Measurements from ENCODE around the gene ASGR2. TPM values are rescaled to one million over a fixed set of nuclear protein-coding genes. Genes with fewer than 3 reads are reported as not detected.
A peak's percentile ranks its signal among the peaks of the same experiment; 100 is the strongest.

Gene ASGR2
- total RNA-seq, 1 donor from 2014 or later: not detected

DNA sequence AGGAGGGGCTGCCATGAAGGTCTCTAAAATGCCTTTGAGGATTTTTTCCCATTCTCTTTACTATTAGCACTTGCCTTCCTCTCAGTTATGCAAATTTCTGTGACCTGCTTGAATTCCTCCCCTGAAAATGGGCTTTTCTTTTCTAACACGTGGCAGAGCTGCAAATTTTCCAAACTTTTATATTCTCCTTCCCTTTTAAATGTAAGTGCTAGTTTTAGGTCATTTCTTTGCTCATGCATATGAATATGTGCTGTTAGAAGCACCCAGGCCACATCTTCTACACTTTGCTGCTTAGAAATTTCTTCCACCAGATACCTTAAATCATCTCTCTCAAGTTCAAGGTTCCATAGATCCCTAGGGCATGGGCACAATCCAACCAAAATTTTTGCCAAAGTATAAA is 46.4 kb downstream of the ASGR2 start:
- H3K4me3 Mint-ChIP-seq: no peak overlapping the region
- peaks cover 33% of the 10 kb centered on the region for H3K9me3 Mint-ChIP-seq
- no peaks in the 10 kb centered on the region for H3K79me2 ChIP-seq (ENCODE audit: low read depth)
- peaks cover 15% of the 10 kb centered on the region for H3K27me3 Mint-ChIP-seq (ENCODE audit: insufficient read depth, low read depth)
- no peaks in the 10 kb centered on the region for H3K36me3 ChIP-seq
- no peaks in the 10 kb centered on the region for H3K9me3 ChIP-seq (ENCODE audit: low read depth)
- H3K4me2 ChIP-seq: no peak overlapping the region
- H3K4me1 Mint-ChIP-seq: peaks cover 15% of the 10 kb centered on the region
- no peaks in the 10 kb centered on the region for H3F3A ChIP-seq (ENCODE audit: low read depth)
- H3K9ac ChIP-seq: no peak overlapping the region
- H3K27me3 ChIP-seq: no peaks in the 10 kb centered on the region
- peaks cover 5% of the 10 kb centered on the region for H3K36me3 Mint-ChIP-seq
- H4K20me1 ChIP-seq (ENCODE audit: low read depth): no peaks in the 10 kb centered on the region
- no peak overlapping the region for H2AFZ ChIP-seq (replicated peaks)
- no peak overlapping the region for H3K4me3 ChIP-seq
- DNase-seq (ENCODE audit: low spot score): no peak
- no peak for TF ChIP-seq EZH2phosphoT487 (IDR thresholded peaks at IDR 0.05)
- TF ChIP-seq EZH2 (IDR thresholded peaks at IDR 0.05): no peak
- TF ChIP-seq, protein P1, sequence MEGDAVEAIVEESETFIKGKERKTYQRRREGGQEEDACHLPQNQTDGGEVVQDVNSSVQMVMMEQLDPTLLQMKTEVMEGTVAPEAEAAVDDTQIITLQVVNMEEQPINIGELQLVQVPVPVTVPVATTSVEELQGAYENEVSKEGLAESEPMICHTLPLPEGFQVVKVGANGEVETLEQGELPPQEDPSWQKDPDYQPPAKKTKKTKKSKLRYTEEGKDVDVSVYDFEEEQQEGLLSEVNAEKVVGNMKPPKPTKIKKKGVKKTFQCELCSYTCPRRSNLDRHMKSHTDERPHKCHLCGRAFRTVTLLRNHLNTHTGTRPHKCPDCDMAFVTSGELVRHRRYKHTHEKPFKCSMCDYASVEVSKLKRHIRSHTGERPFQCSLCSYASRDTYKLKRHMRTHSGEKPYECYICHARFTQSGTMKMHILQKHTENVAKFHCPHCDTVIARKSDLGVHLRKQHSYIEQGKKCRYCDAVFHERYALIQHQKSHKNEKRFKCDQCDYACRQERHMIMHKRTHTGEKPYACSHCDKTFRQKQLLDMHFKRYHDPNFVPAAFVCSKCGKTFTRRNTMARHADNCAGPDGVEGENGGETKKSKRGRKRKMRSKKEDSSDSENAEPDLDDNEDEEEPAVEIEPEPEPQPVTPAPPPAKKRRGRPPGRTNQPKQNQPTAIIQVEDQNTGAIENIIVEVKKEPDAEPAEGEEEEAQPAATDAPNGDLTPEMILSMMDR (IDR thresholded peaks at IDR 0.05): no peak
- no peak overlapping the region for H3K27ac Mint-ChIP-seq
- H3K4me1 ChIP-seq: no peaks in the 10 kb centered on the region
- no peak overlapping the region for H3K27ac ChIP-seq

DNA sequence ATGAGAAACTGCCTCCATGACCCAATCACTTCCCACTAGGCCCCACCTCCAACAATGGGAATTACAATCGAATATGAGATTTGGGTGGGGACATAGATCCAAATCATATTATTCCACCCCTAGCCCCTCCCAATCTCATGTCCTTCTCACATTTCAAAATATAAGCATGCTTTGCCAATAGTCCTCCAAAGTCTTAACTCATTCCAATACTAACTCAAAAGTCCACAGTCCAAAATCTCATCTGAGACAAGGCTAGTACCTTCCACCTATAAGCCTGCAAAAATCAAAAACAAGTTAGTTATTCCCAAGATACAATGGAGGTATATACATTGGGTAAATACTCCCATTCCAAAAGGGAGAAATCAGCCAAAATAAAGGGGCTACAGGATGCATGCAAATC is 47.4 kb downstream of the ASGR2 start:
- no peak overlapping the region for H2AFZ ChIP-seq (replicated peaks)
- no peak for DNase-seq (ENCODE audit: low spot score)
- peaks cover 15% of the 10 kb centered on the region for H3K27me3 Mint-ChIP-seq (ENCODE audit: insufficient read depth, low read depth)

DNA sequence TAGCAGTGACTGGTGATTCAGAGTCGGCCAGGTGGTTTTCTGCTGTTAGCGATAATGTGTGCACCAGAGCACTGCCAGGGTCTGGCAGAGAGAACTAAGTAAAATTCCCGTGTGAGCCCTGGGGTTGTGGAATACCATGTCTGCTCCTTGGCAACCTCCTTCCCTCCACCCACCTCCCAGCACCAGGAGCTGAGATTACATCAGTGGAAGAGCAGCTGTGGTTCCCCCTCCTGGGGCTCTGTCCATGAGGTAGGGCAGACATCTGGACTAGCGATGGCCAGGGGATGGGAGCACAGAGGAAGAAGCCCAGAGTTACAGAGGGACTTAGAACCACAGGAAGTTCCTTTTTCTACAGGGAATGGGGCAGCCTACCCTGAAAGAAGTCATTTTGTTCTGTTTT is 50.4 kb downstream of the ASGR2 start:
- no peaks in the 10 kb centered on the region for H3K79me2 ChIP-seq (ENCODE audit: low read depth)
- no peak overlapping the region for H3K4me3 ChIP-seq
- DNase-seq (ENCODE audit: low spot score): no peak
- H3K27me3 ChIP-seq: no peaks in the 10 kb centered on the region
- H3K4me1 ChIP-seq: no peaks in the 10 kb centered on the region
- no peak overlapping the region for H3K4me2 ChIP-seq
- no peak overlapping the region for H3K27ac ChIP-seq
- H3K4me1 Mint-ChIP-seq: peaks cover 27% of the 10 kb centered on the region
- H4K20me1 ChIP-seq (ENCODE audit: low read depth): no peaks in the 10 kb centered on the region
- H3K27ac Mint-ChIP-seq: peak overlapping the region; percentile 93
- no peak overlapping the region for H3K9ac ChIP-seq
- no peaks in the 10 kb centered on the region for H3F3A ChIP-seq (ENCODE audit: low read depth)
- peaks cover 31% of the 10 kb centered on the region for H3K9me3 Mint-ChIP-seq
- H3K9me3 ChIP-seq (ENCODE audit: low read depth): no peaks in the 10 kb centered on the region
- H3K4me3 Mint-ChIP-seq: no peak overlapping the region
- H2AFZ ChIP-seq (replicated peaks): no peak overlapping the region
- H3K36me3 Mint-ChIP-seq: peaks cover 5% of the 10 kb centered on the region
- H3K27me3 Mint-ChIP-seq (ENCODE audit: insufficient read depth, low read depth): peaks cover 11% of the 10 kb centered on the region
- no peaks in the 10 kb centered on the region for H3K36me3 ChIP-seq
- TF ChIP-seq EZH2phosphoT487 (IDR thresholded peaks at IDR 0.05): no peak
- TF ChIP-seq, protein P1 (IDR thresholded peaks at IDR 0.05): no peak
- no peak for TF ChIP-seq EZH2 (IDR thresholded peaks at IDR 0.05)

More for the DNA sequence above, 47.4 kb downstream of the ASGR2 start:
- Mint-ChIP-seq H3K4me3 (no peak overlapping the region), H3K4me1 (peaks cover 21% of the 10 kb centered on the region), H3K36me3 (peaks cover 5% of the 10 kb centered on the region), H3K9me3 (peaks cover 33% of the 10 kb centered on the region), H3K27ac (no peak overlapping the region)
- no peaks in the 10 kb centered on the region for H3K9me3 ChIP-seq (ENCODE audit: low read depth)
- H3F3A ChIP-seq (ENCODE audit: low read depth): no peaks in the 10 kb centered on the region
- no peaks in the 10 kb centered on the region for H3K4me1 ChIP-seq
- H3K36me3 ChIP-seq: no peaks in the 10 kb centered on the region
- no peaks in the 10 kb centered on the region for H3K79me2 ChIP-seq (ENCODE audit: low read depth)
- no peak overlapping the region for H3K9ac ChIP-seq
- no peak overlapping the region for H3K4me3 ChIP-seq
- H3K27me3 ChIP-seq: no peaks in the 10 kb centered on the region
- no peak overlapping the region for H3K4me2 ChIP-seq
- no peak overlapping the region for H3K27ac ChIP-seq
- no peaks in the 10 kb centered on the region for H4K20me1 ChIP-seq (ENCODE audit: low read depth)
- TF ChIP-seq EZH2phosphoT487 (IDR thresholded peaks at IDR 0.05) (no peak), EZH2 (IDR thresholded peaks at IDR 0.05) (no peak)
- TF ChIP-seq, protein P1 (IDR thresholded peaks at IDR 0.05): no peak

All from neural progenitor cell (in vitro differentiated cells).